CD8-positive, alpha-beta memory T cell (primary cell): ENCODE data around the gene XYLT2. TPM values are rescaled to one million over a fixed set of nuclear protein-coding genes. Genes with fewer than 3 reads are reported as not detected.

ENCODE experiments used
- CTCF ChIA-PET: fragments of 350-600 bp; sonication (Branson Sonifier 250); formaldehyde crosslinking; loops from one replicate; lab custom pipeline; 2021; ENCODE audit warnings: antibody characterized with exemption; lab: Charles Lee
- POLR2A ChIA-PET: fragments of 350-600 bp; sonication (Branson Sonifier 250); formaldehyde crosslinking; loops from one replicate; lab custom pipeline; 2021; ENCODE audit warnings: antibody characterized with exemption; lab: Charles Lee
- DNase-seq, 5 donors: peaks; one replicate each; pipeline versions ENCODE4 v3.0.0 to v3.0.0-alpha.2; 2020 to 2022; ENCODE audit warnings: mixed read lengths in 1 of 5
- H3K27ac ChIP-seq: one replicate; pipeline ENCODE4 v1.7.0; 2013; ENCODE audit warnings: low read depth, mild to moderate bottlenecking, low read length, moderate library complexity
- H3K27me3 ChIP-seq: 2 replicates; pipeline ENCODE4 v1.7.0; 2013; ENCODE audit warnings: low read length, mild to moderate bottlenecking; ENCODE audit not compliant: insufficient read depth, poor library complexity, severe bottlenecking
- H3K36me3 ChIP-seq: 2 replicates; pipeline ENCODE4 v1.7.0; 2013; ENCODE audit warnings: mild to moderate bottlenecking, low read length, moderate library complexity; ENCODE audit not compliant: insufficient read depth
- H3K4me1 ChIP-seq: 2 replicates; pipeline ENCODE4 v1.7.0; 2013; ENCODE audit warnings: mild to moderate bottlenecking, low read length, moderate library complexity; ENCODE audit not compliant: insufficient read depth
- H3K4me3 ChIP-seq: 2 replicates; pipeline ENCODE4 v1.7.0; 2013; ENCODE audit warnings: mild to moderate bottlenecking, low read length
- H3K9me3 ChIP-seq: 2 replicates; pipeline ENCODE4 v1.7.0; 2013; ENCODE audit warnings: mild to moderate bottlenecking, low read length
- H3K27ac Mint-ChIP-seq, 8 donors: one replicate each; pipeline ENCODE4 v1.8.0; 2020 to 2021; ENCODE audit warnings: mixed read lengths in 8 of 8, mild to moderate bottlenecking in 6 of 8, inconsistent platforms in 3 of 8, moderate library complexity in 3 of 8
- H3K27me3 Mint-ChIP-seq, 2 donors: one replicate each; pipeline ENCODE4 v1.8.0; 2020 to 2021; ENCODE audit warnings: mixed read lengths in 2 of 2, mild to moderate bottlenecking in 1 of 2, moderate library complexity in 1 of 2
- H3K36me3 Mint-ChIP-seq, 3 donors: one replicate each; pipeline ENCODE4 v1.8.0; 2020 to 2021; ENCODE audit warnings: mixed read lengths in 3 of 3, inconsistent platforms in 1 of 3, mild to moderate bottlenecking in 1 of 3
- H3K4me1 Mint-ChIP-seq, 3 donors: one replicate each; pipeline ENCODE4 v1.8.0; 2020 to 2021; ENCODE audit warnings: mixed read lengths in 3 of 3, inconsistent platforms in 1 of 3, mild to moderate bottlenecking in 1 of 3
- H3K4me3 Mint-ChIP-seq, 7 donors: one replicate each; pipeline ENCODE4 v1.8.0; 2020 to 2021; ENCODE audit warnings: mixed read lengths in 7 of 7, mild to moderate bottlenecking in 6 of 7, moderate library complexity in 4 of 7, inconsistent platforms in 2 of 7
- H3K9me3 Mint-ChIP-seq, 5 donors: one replicate each; pipeline ENCODE4 v1.8.0; 2020 to 2022; ENCODE audit warnings: mixed read lengths in 5 of 5, mild to moderate bottlenecking in 3 of 5, moderate library complexity in 2 of 5, inconsistent platforms in 1 of 5
- polyA plus RNA-seq: library from polyadenylated mRNA; unstranded; fragments of 300-500 nt; fragmentation: Illumina TruSeq; gene quantifications from one replicate; pipeline ENCODE4 v1.2.3, GENCODE V29; 2021
- total RNA-seq, 2 experiments: library from RNA; stranded (reverse); gene quantifications; one replicate each; pipeline ENCODE4 v1.2.3, GENCODE V29; 2021

XYLT2 gene
- total and polyA plus RNA-seq, 3 experiments from 2014 or later = 17.8 to 32.6 (median 31.8) TPM

DNA sequence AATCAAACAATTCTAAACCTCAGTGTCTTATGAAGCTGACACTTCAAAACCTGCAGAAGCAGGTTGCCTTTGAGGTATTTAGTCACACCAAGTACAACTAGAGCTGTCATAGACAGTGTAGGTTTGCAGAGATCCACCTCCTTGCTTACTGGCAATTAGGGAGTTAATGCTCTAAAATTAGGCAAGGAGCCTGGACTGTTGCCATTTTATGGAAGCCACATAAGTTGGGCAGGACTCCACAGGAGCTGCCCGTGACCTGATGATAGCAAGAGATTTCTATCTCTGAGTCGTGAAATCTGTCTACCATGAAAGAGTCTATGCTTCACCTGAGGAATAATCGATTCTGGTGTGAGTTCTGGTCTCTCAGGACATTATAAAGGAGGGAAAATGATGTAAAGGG is 36.0 kb downstream of the XYLT2 start:
- Mint-ChIP-seq H3K4me1 (no peaks in the 10 kb centered on the region), H3K36me3 (peaks cover 9 to 72% (median 17%) of the 10 kb centered on the region in 3 donors), H3K27ac (no peak overlapping the region), H3K9me3 (no peaks in the 10 kb centered on the region), H3K27me3 (no peaks in the 10 kb centered on the region), H3K4me3 (no peak overlapping the region)
- Histone ChIP-seq H3K27ac (no peak overlapping the region), H3K36me3 (peaks cover 38% of the 10 kb centered on the region), H3K9me3 (no peaks in the 10 kb centered on the region), H3K4me1 (no peaks in the 10 kb centered on the region), H3K27me3 (no peaks in the 10 kb centered on the region), H3K4me3 (no peak overlapping the region)
- DNase-seq = no peak
- CTCF ChIA-PET = interaction anchor here (1.1 to 2.9 kb wide), 4 partner anchors 12 to 27 kb away, joined by 3 to 9 read pairs (median 6); partner anchors contain the start of gene LRRC59
- POLR2A ChIA-PET = no interaction called here

DNA sequence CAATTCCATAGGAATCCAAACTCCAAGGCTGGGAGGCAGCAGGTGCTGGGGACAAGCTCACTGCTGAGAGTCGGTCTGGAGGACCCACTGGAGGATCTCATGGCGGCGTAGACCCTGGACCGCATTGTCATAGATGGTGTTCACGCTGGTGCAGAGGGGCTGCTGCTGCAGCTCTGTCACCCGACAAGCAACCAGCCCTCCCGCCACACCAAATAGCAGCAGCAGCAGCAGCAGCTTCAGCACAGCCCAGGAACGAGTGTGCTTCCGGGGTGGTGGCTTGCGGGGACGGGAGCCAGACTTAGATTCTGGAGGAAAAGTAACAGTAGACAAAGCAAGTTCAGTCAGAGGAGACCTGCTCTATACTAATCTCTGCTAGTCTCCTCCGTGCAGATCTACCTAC is 37.0 kb downstream of the XYLT2 start:
- Histone ChIP-seq H3K27ac (no peak overlapping the region), H3K4me1 (no peaks in the 10 kb centered on the region), H3K9me3 (no peaks in the 10 kb centered on the region), H3K4me3 (no peak overlapping the region), H3K36me3 (peaks cover 48% of the 10 kb centered on the region), H3K27me3 (no peaks in the 10 kb centered on the region)
- Mint-ChIP-seq H3K4me3 (no peak overlapping the region), H3K4me1 (no peaks in the 10 kb centered on the region), H3K36me3 (peaks cover 12 to 82% (median 27%) of the 10 kb centered on the region in 3 donors), H3K27me3 (no peaks in the 10 kb centered on the region), H3K27ac (no peak overlapping the region), H3K9me3 (no peaks in the 10 kb centered on the region)
- DNase-seq = no peak
- CTCF ChIA-PET = interaction anchor here (2.5 to 2.9 kb wide), 2 partner anchors 14 to 21 kb away, joined by 8 to 9 read pairs; partner anchors contain the start of gene LRRC59
- POLR2A ChIA-PET = no interaction called here

DNA sequence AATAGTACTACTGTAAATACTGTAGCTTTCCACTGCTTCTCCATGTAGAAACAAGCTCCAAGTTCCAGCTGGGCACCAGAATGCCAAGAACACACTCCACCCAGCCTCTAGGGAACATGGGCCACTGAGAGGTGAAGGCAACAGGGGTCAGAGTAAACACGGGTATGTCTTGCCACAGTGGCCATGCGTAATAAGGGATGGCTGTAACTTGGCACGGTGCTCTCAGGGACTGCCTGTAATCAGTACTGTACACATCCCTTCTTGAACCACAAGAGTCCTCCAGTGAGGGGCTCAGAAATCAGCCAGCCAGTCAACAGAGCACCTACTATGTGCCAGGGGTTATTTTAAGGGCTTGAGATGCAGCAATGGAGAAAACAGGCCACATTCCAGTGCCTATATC is 40.6 kb downstream of the XYLT2 start:
- no peaks in the 10 kb centered on the region for H3K27me3 ChIP-seq
- H3K4me3 ChIP-seq = no peak overlapping the region
- Mint-ChIP-seq H3K27ac (peak overlapping the region in 2 of 8 donors; percentile 52 to 61), H3K4me1 (no peaks in the 10 kb centered on the region), H3K9me3 (no peaks in the 10 kb centered on the region), H3K36me3 (peaks cover 13 to 98% (median 29%) of the 10 kb centered on the region in 3 donors), H3K27me3 (no peaks in the 10 kb centered on the region), H3K4me3 (no peak overlapping the region)
- H3K9me3 ChIP-seq = no peaks in the 10 kb centered on the region
- ChIA-PET POLR2A (no interaction called here), CTCF (interaction anchor here (1.6 to 3.9 kb wide), 2 partner anchors 11 to 24 kb away, joined by 5 to 27 read pairs; partner anchors contain the start of gene LRRC59)
- DNase-seq = no peak
- H3K27ac ChIP-seq = no peak overlapping the region
- peaks cover 67% of the 10 kb centered on the region for H3K36me3 ChIP-seq
- no peaks in the 10 kb centered on the region for H3K4me1 ChIP-seq

DNA sequence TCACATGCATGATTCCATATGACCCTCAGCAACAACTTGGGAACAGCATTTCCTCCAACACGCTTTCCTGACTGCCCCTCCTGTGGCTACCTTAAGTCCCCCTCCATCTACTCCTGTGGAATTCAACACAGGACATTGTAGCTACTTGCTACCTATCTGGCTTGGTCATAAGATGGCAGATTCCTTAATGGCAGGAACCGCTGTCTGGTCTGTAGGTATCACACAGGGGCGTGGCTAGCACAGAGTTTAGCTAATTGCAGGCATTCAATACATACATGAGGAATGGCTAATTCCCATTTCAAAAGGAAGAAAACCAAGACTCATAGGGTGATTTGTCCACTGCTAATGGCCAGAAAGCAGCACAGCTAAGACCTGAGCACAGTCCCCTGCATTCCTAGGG is 42.8 kb downstream of the XYLT2 start:
- Mint-ChIP-seq H3K4me3 (no peak overlapping the region), H3K9me3 (no peaks in the 10 kb centered on the region), H3K4me1 (peaks cover 5 to 8% (median 8%) of the 10 kb centered on the region in 3 donors), H3K27me3 (no peaks in the 10 kb centered on the region), H3K36me3 (peaks cover 16 to 98% (median 34%) of the 10 kb centered on the region in 3 donors), H3K27ac (peak overlapping the region in 1 of 8 donors; percentile 11)
- POLR2A ChIA-PET = interaction anchor here (1.8 kb wide), 1 partner anchor 9 kb away, joined by 5 read pairs; the partner anchor contains the start of gene LRRC59
- CTCF ChIA-PET = interaction anchor here (1.6 to 1.8 kb wide), 2 partner anchors 9 to 27 kb away, joined by 7 to 13 read pairs; partner anchors contain the start of gene LRRC59
- Histone ChIP-seq H3K4me3 (no peak overlapping the region), H3K27ac (no peak overlapping the region), H3K9me3 (no peaks in the 10 kb centered on the region), H3K27me3 (no peaks in the 10 kb centered on the region), H3K4me1 (no peaks in the 10 kb centered on the region), H3K36me3 (peaks cover 84% of the 10 kb centered on the region)
- no peak for DNase-seq

DNA sequence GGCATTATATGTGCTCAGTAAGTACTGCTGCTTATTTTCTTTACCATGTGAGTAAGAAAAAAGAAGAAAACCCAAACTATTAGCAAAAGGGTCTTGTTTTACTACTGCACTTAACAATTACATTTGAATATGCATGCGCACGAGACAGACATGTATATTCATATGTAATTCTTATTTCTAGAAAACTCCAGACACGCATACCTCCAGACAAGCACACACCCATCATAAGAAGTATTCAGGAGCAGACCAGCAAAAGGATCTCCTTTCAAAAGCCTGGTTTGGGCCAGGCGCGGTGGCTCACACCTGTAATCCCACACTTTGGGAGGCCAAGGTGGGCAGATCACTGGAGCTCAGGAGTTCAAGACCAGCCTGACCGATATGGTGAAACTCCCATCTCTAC is 43.6 kb downstream of the XYLT2 start:
- Histone ChIP-seq H3K27me3 (no peaks in the 10 kb centered on the region), H3K27ac (no peak overlapping the region), H3K9me3 (no peaks in the 10 kb centered on the region), H3K4me3 (no peak overlapping the region), H3K36me3 (peaks cover 85% of the 10 kb centered on the region), H3K4me1 (no peaks in the 10 kb centered on the region)
- POLR2A ChIA-PET = interaction anchor here (1.8 kb wide), 1 partner anchor 8 kb away, joined by 5 read pairs; the partner anchor contains the start of gene LRRC59
- Mint-ChIP-seq H3K4me1 (peaks cover 9 to 16% (median 15%) of the 10 kb centered on the region in 3 donors), H3K36me3 (peaks cover 16 to 98% (median 38%) of the 10 kb centered on the region in 3 donors), H3K27ac (no peak overlapping the region), H3K9me3 (no peaks in the 10 kb centered on the region), H3K27me3 (no peaks in the 10 kb centered on the region), H3K4me3 (no peak overlapping the region)
- DNase-seq = no peak
- CTCF ChIA-PET = interaction anchor here (1.8 to 2.1 kb wide), 3 partner anchors 8 to 90 kb away, joined by 5 to 13 read pairs (median 8); partner anchors contain the start of genes LRRC59 and RSAD1

DNA sequence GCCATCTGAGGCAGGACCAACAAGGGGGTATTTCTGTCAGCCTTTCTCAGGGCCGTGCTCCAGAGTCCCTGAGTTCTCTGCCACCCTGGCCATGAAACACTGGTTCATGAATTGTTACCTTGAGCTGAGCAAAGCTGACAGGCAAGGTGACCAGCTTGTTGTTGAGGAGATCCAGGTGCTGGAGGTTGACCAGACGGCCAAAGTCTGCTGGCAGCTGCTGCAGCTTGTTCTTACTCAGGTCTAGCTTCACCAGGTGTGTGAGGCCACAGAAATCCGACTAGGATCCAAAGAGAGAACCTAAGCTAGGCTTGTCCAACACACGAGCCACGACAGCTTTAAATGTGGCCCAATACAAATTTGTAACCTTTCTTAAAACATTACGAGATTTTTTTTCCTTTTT is 46.7 kb downstream of the XYLT2 start:
- Mint-ChIP-seq H3K27me3 (no peaks in the 10 kb centered on the region), H3K27ac (no peak overlapping the region), H3K36me3 (peaks cover 4 to 82% (median 22%) of the 10 kb centered on the region in 3 donors), H3K4me3 (peak overlapping the region in 1 of 7 donors; percentile 37), H3K4me1 (peaks cover 24 to 40% (median 39%) of the 10 kb centered on the region in 3 donors), H3K9me3 (no peaks in the 10 kb centered on the region)
- Histone ChIP-seq H3K36me3 (peaks cover 61% of the 10 kb centered on the region), H3K27ac (no peak overlapping the region), H3K9me3 (no peaks in the 10 kb centered on the region), H3K4me1 (peaks cover 24% of the 10 kb centered on the region), H3K4me3 (no peak overlapping the region), H3K27me3 (no peaks in the 10 kb centered on the region)
- no peak for DNase-seq
- ChIA-PET CTCF (interaction anchor here (0.9 kb wide), 1 partner anchor 9 kb away, joined by 3 read pairs; no protein-coding TSS in a partner anchor), POLR2A (interaction anchor here (0.7 kb wide), 1 partner anchor 24 kb away, joined by 4 read pairs; no protein-coding TSS in a partner anchor)

DNA sequence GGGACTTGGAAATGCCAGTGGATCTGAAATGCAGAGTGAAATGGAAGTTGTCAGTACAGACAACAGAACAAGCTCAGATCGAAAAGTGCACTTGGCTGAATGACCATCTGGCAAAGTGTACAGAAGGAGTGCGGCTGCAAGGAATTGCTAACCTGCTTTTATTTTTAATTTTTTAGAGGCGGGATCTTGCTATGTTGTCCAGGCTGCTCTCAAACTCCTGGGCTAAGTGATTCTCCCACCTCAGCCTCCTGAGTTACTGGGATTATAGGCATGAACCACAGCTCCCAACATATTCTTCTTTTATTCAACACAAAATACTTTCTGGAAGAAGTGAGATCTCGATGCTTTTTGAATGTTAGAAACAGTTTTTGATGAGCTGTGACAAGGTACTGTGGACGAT is 47.8 kb downstream of the XYLT2 start:
- H3K27me3 Mint-ChIP-seq = no peaks in the 10 kb centered on the region
- H3K4me3 Mint-ChIP-seq = peak overlapping the region in 1 of 7 donors; percentile 72
- peaks cover 26 to 48% (median 43%) of the 10 kb centered on the region in 3 donors for H3K4me1 Mint-ChIP-seq
- H3K36me3 Mint-ChIP-seq = peaks cover 3 to 71% (median 19%) of the 10 kb centered on the region in 3 donors
- peak overlapping the region in 3 of 8 donors; percentile 47 to 60 (median 56) for H3K27ac Mint-ChIP-seq
- Histone ChIP-seq H3K27me3 (no peaks in the 10 kb centered on the region), H3K4me3 (no peak overlapping the region), H3K36me3 (peaks cover 55% of the 10 kb centered on the region), H3K27ac (no peak overlapping the region), H3K9me3 (no peaks in the 10 kb centered on the region), H3K4me1 (peaks cover 29% of the 10 kb centered on the region)
- DNase-seq = no peak
- CTCF ChIA-PET = interaction anchor here (1.5 kb wide), 1 partner anchor 86 kb away, joined by 3 read pairs; no protein-coding TSS in a partner anchor
- POLR2A ChIA-PET = no interaction called here
- H3K9me3 Mint-ChIP-seq = no peaks in the 10 kb centered on the region

DNA sequence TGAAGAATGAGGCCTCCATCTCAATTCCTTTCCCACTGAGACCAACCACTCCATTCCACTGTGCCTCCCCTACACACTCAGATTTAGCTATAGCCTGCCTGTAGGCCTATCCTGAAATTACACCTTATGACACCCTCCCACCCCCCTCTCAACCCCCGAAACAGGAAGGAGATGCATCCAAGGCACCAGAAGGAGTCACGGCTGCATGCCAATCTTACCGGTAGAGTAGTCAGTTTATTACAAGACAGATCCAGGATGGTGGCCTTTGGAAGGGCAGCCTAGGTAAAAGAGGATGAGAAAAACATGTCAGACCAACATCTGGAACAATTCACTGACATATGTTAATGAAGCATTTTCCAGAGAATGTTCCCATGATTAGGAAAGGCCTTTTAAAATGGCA is 48.8 kb downstream of the XYLT2 start:
- peak overlapping the region in 6 of 8 donors; percentile 52 to 90 (median 72) for H3K27ac Mint-ChIP-seq
- ChIA-PET POLR2A (no interaction called here), CTCF (interaction anchor here (1.5 kb wide), 1 partner anchor 85 kb away, joined by 3 read pairs; no protein-coding TSS in a partner anchor)
- no peak for DNase-seq
- H3K27ac ChIP-seq = no peak overlapping the region
- peaks cover 46% of the 10 kb centered on the region for H3K36me3 ChIP-seq
- H3K27me3 ChIP-seq = no peaks in the 10 kb centered on the region
- no peaks in the 10 kb centered on the region for H3K27me3 Mint-ChIP-seq
- no peaks in the 10 kb centered on the region for H3K9me3 ChIP-seq
- H3K4me3 ChIP-seq = no peak overlapping the region
- peak overlapping the region in 6 of 7 donors; percentile 27 to 94 (median 66) for H3K4me3 Mint-ChIP-seq
- H3K4me1 ChIP-seq = peaks cover 29% of the 10 kb centered on the region
- peaks cover 3 to 61% (median 19%) of the 10 kb centered on the region in 3 donors for H3K36me3 Mint-ChIP-seq
- no peaks in the 10 kb centered on the region for H3K9me3 Mint-ChIP-seq
- peaks cover 26 to 48% (median 43%) of the 10 kb centered on the region in 3 donors for H3K4me1 Mint-ChIP-seq
